ENCODE data around the gene LARP4B. TPM values are rescaled to one million over a fixed set of nuclear protein-coding genes. Genes with fewer than 3 reads are reported as not detected.

Gene LARP4B
- polyA plus RNA-seq, 1 donor from 2014 or later, result 14.2 TPM

GRCh38 chr10:878333-878759, 53.2 kb downstream of the LARP4B start:
- Histone ChIP-seq H3K4me3 (ENCODE audit: low read length) (no peak overlapping the region), H3K27ac (ENCODE audit: low read length) (no peak overlapping the region), H4K20me1 (ENCODE audit: insufficient read depth) (no peaks in the 10 kb centered on the region), H3K27me3 (ENCODE audit: insufficient read depth, low read depth, low read length) (no peaks in the 10 kb centered on the region), H3K9me2 (ENCODE audit: insufficient read depth, low read length) (no peaks in the 10 kb centered on the region), H3K36me3 (ENCODE audit: insufficient read depth, low read length) (no peaks in the 10 kb centered on the region), H3F3A (ENCODE audit: insufficient read depth, low read length, poor library complexity, severe bottlenecking) (no peaks in the 10 kb centered on the region), H3K9ac (ENCODE audit: low read length) (no peak overlapping the region), H3K4me2 (ENCODE audit: low read length) (no peak overlapping the region), H2AFZ (ENCODE audit: low read depth, low read length) (no peak overlapping the region), H3K9me3 (ENCODE audit: low read length) (no peaks in the 10 kb centered on the region), H3K79me2 (replicated peaks; ENCODE audit: insufficient read depth, low read length) (no peaks in the 10 kb centered on the region)
- TF ChIP-seq MXI1 (conservative IDR thresholded peaks at IDR 0.05; ENCODE audit: poor library complexity, severe bottlenecking), result no peak
- no peak for TF ChIP-seq TAF1 (IDR thresholded peaks at IDR 0.05; ENCODE audit: low read depth)
- TF ChIP-seq CTCF (IDR thresholded peaks at IDR 0.05; ENCODE audit: poor library complexity, severe bottlenecking), result no peak

- no peaks in the 10 kb centered on the region for H3K9me2 ChIP-seq (ENCODE audit: insufficient read depth, low read length)
- no peak overlapping the region for H3K4me3 ChIP-seq (ENCODE audit: low read length)
- H4K20me1 ChIP-seq (ENCODE audit: insufficient read depth), result no peaks in the 10 kb centered on the region
- H3K27ac ChIP-seq (ENCODE audit: low read length), result no peak overlapping the region
- no peaks in the 10 kb centered on the region for H3K79me2 ChIP-seq (replicated peaks; ENCODE audit: insufficient read depth, low read length)
- H3K27me3 ChIP-seq (ENCODE audit: insufficient read depth, low read depth, low read length), result no peaks in the 10 kb centered on the region
- no peak for TF ChIP-seq EZH2 (IDR thresholded peaks at IDR 0.05; ENCODE audit: borderline replicate concordance, insufficient read depth, low read length, poor library complexity, severe bottlenecking)
- TF ChIP-seq RAD21 (conservative IDR thresholded peaks at IDR 0.05), result no peak
- no peak for TF ChIP-seq EP300 (conservative IDR thresholded peaks at IDR 0.05; ENCODE audit: poor library complexity, severe bottlenecking)
- no peak for TF ChIP-seq MXI1 (conservative IDR thresholded peaks at IDR 0.05; ENCODE audit: poor library complexity, severe bottlenecking)
- TF ChIP-seq TAF1 (IDR thresholded peaks at IDR 0.05; ENCODE audit: low read depth), result no peak
- no peak for TF ChIP-seq CTCF (IDR thresholded peaks at IDR 0.05; ENCODE audit: poor library complexity, severe bottlenecking)
- TF ChIP-seq POLR2AphosphoS5 (IDR thresholded peaks at IDR 0.05), result no peak
- no peak for TF ChIP-seq REST (IDR thresholded peaks at IDR 0.05; ENCODE audit: borderline replicate concordance)
- TF ChIP-seq SMC3 (conservative IDR thresholded peaks at IDR 0.05; ENCODE audit: poor library complexity), result no peak
- H3F3A ChIP-seq (ENCODE audit: insufficient read depth, low read length, poor library complexity, severe bottlenecking), result no peaks in the 10 kb centered on the region
- no peak overlapping the region for H2AFZ ChIP-seq (ENCODE audit: low read depth, low read length)
- no peaks in the 10 kb centered on the region for H3K36me3 ChIP-seq (ENCODE audit: insufficient read depth, low read length)
- H3K9me3 ChIP-seq (ENCODE audit: low read length), result no peaks in the 10 kb centered on the region
- no peak overlapping the region for H3K9ac ChIP-seq (ENCODE audit: low read length)
- no peak overlapping the region for H3K4me2 ChIP-seq (ENCODE audit: low read length)
Measured at GRCh38 chr10:876438-876837, 55.1 kb downstream of the LARP4B start.
